H9 (cell line): ENCODE results near the gene DNAL1. TPM values are rescaled to one million over a fixed set of nuclear protein-coding genes. Genes with fewer than 3 reads are reported as not detected.
A peak's percentile ranks its signal among the peaks of the same experiment; 100 is the strongest.

Experiments used
- DNase-seq: peaks from one replicate; pipeline ENCODE4 v3.0.0-alpha.2; 2017
- H2AFZ ChIP-seq: one replicate; pipeline ENCODE4 v1.6.1; 2013; ENCODE audit warnings: mild to moderate bottlenecking, low read length, control low read depth, moderate library complexity
- H2AK5ac ChIP-seq: 2 replicates; pipeline ENCODE4 v1.6.1; 2013; ENCODE audit warnings: low read length, control low read depth, mixed read lengths; ENCODE audit not compliant: insufficient read length
- H2BK120ac ChIP-seq: one replicate; pipeline ENCODE4 v1.6.1; 2013; ENCODE audit warnings: low read depth, mild to moderate bottlenecking, low read length, control low read depth, inconsistent platforms; ENCODE audit not compliant: poor library complexity, severe bottlenecking
- H2BK12ac ChIP-seq: 2 replicates; pipeline ENCODE4 v1.6.1; 2013; ENCODE audit warnings: low read length, control low read depth, mixed read lengths, low read depth; ENCODE audit not compliant: insufficient read length
- H2BK15ac ChIP-seq: 2 replicates; pipeline ENCODE4 v1.6.1; 2013; ENCODE audit warnings: low read depth, low read length, control low read depth
- H2BK20ac ChIP-seq: one replicate; pipeline ENCODE4 v1.6.1; 2013; ENCODE audit warnings: low read depth, mild to moderate bottlenecking, low read length, control low read depth, inconsistent platforms; ENCODE audit not compliant: poor library complexity, severe bottlenecking
- H2BK5ac ChIP-seq: 2 replicates; pipeline ENCODE4 v1.6.1; 2013; ENCODE audit warnings: low read length, control low read depth, mixed read lengths; ENCODE audit not compliant: insufficient read length
- H3K14ac ChIP-seq: 2 replicates; pipeline ENCODE4 v1.6.1; 2013; ENCODE audit warnings: low read length, control low read depth; ENCODE audit not compliant: insufficient read depth
- H3K18ac ChIP-seq: 2 replicates; pipeline ENCODE4 v1.6.1; 2013; ENCODE audit warnings: low read depth, mild to moderate bottlenecking, mixed read lengths, low read length, control low read depth; ENCODE audit not compliant: insufficient read length
- H3K23ac ChIP-seq: 2 replicates; pipeline ENCODE4 v1.6.1; 2013; ENCODE audit warnings: low read length, control low read depth, mixed read lengths, low read depth; ENCODE audit not compliant: insufficient read length
- H3K23me2 ChIP-seq: 2 replicates; pipeline ENCODE4 v1.6.1; 2013; ENCODE audit warnings: low read depth, mild to moderate bottlenecking, mixed read lengths, low read length, control low read depth; ENCODE audit not compliant: insufficient read length, poor library complexity, severe bottlenecking
- H3K27ac ChIP-seq: 2 replicates; pipeline ENCODE4 v1.5.1; 2013; ENCODE audit warnings: low read length, control low read depth, mixed read lengths, low read depth; ENCODE audit not compliant: insufficient read length
- H3K27me3 ChIP-seq: 2 replicates; pipeline ENCODE4 v1.6.1; 2013; ENCODE audit warnings: low read length, control low read depth, inconsistent platforms; ENCODE audit not compliant: insufficient read depth
- H3K4ac ChIP-seq: 2 replicates; pipeline ENCODE4 v1.6.1; 2013; ENCODE audit warnings: low read depth, mild to moderate bottlenecking, control low read depth, inconsistent platforms, low read length, moderate library complexity
- H3K4me1 ChIP-seq: 2 replicates; pipeline ENCODE4 v1.6.1; 2013; ENCODE audit warnings: low read length, control low read depth, inconsistent platforms; ENCODE audit not compliant: insufficient read depth
- H3K4me2 ChIP-seq: 2 replicates; pipeline ENCODE4 v1.6.1; 2013; ENCODE audit warnings: low read length, control low read depth, mixed read lengths; ENCODE audit not compliant: insufficient read length, insufficient read depth
- H3K56ac ChIP-seq: 2 replicates; pipeline ENCODE4 v1.6.1; 2013; ENCODE audit warnings: low read depth, mild to moderate bottlenecking, mixed read lengths, low read length, control low read depth; ENCODE audit not compliant: insufficient read length
- H3K79me1 ChIP-seq: 2 replicates; pipeline ENCODE4 v1.6.1; 2013; ENCODE audit warnings: low read depth, mild to moderate bottlenecking, moderate library complexity, low read length, control low read depth, inconsistent platforms; ENCODE audit not compliant: insufficient read depth, poor library complexity, severe bottlenecking
- H3K79me2 ChIP-seq: 2 replicates; pipeline ENCODE4 v1.6.1; 2013; ENCODE audit warnings: low read length, control low read depth, inconsistent platforms; ENCODE audit not compliant: insufficient read depth
- H3K9ac ChIP-seq: 2 replicates; pipeline ENCODE4 v1.6.1; 2013; ENCODE audit warnings: low read length, control low read depth, mixed read lengths; ENCODE audit not compliant: insufficient read length; ENCODE audit errors: extremely low read depth
- H3K9me3 ChIP-seq: one replicate; pipeline ENCODE4 v1.6.1; 2013; ENCODE audit warnings: low read depth, low read length, inconsistent platforms; ENCODE audit not compliant: control insufficient read depth
- H3T11ph ChIP-seq: one replicate; pipeline ENCODE4 v1.6.1; 2013; ENCODE audit warnings: mild to moderate bottlenecking, low read length, control low read depth, inconsistent platforms
- H4K20me1 ChIP-seq: one replicate; pipeline ENCODE4 v1.6.1; 2013; ENCODE audit not compliant: control insufficient read depth, insufficient read length, insufficient read depth
- H4K5ac ChIP-seq: 2 replicates; pipeline ENCODE4 v1.6.1; 2013; ENCODE audit warnings: low read depth, mild to moderate bottlenecking, mixed read lengths, low read length, control low read depth; ENCODE audit not compliant: insufficient read length
- H4K8ac ChIP-seq: replicated peaks from 2 replicates; pipeline ENCODE4 v1.6.1; 2013; ENCODE audit warnings: low read length, control low read depth, mixed read lengths, low read depth; ENCODE audit not compliant: insufficient read length
- H4K91ac ChIP-seq: 2 replicates; pipeline ENCODE4 v1.6.1; 2013; ENCODE audit warnings: low read depth, mild to moderate bottlenecking, moderate library complexity, mixed read lengths, low read length, control low read depth; ENCODE audit not compliant: insufficient read length
- H3K27ac Mint-ChIP-seq, 3 experiments: 2 replicates in 2 of 3; 3 replicates in 1 of 3; pipeline ENCODE4 v1.8.0; 2020 to 2021; ENCODE audit warnings: mixed read lengths in 3 of 3, mild to moderate bottlenecking in 1 of 3, moderate library complexity in 1 of 3
- H3K27me3 Mint-ChIP-seq: 2 replicates; pipeline ENCODE4 v1.8.0; 2021; ENCODE audit warnings: low read depth, mild to moderate bottlenecking, moderate library complexity, mixed read lengths
- H3K36me3 Mint-ChIP-seq, 3 experiments: 2 replicates in 2 of 3; 3 replicates in 1 of 3; pipeline ENCODE4 v1.8.0; 2020 to 2021; ENCODE audit warnings: low read depth in 3 of 3, mixed read lengths in 3 of 3; ENCODE audit not compliant: insufficient read depth in 1 of 3
- H3K4me1 Mint-ChIP-seq, 2 experiments: 2 replicates each; pipeline ENCODE4 v1.8.0; 2020; ENCODE audit warnings: mixed read lengths in 2 of 2
- H3K4me3 Mint-ChIP-seq, 2 experiments: 2 replicates in 1 of 2; 3 replicates in 1 of 2; pipeline ENCODE4 v1.8.0; 2020 to 2021; ENCODE audit warnings: mild to moderate bottlenecking in 2 of 2, mixed read lengths in 2 of 2, moderate library complexity in 1 of 2
- H3K9me3 Mint-ChIP-seq, 2 experiments: 2 replicates in 1 of 2; 3 replicates in 1 of 2; pipeline ENCODE4 v1.8.0; 2020; ENCODE audit warnings: mild to moderate bottlenecking in 2 of 2, mixed read lengths in 2 of 2, moderate library complexity in 1 of 2
- CTCF ChIP-seq: fragments of 200-600 bp; sonication (generic); conservative IDR thresholded peaks from 3 replicates; pipeline ENCODE4 v1.8.0; 2021; ENCODE audit warnings: antibody characterized with exemption, mild to moderate bottlenecking
- WGBS: extraction: QIAGEN DNeasy Blood & Tissue Kit; methylation state at CpG from one replicate; pipeline ENCODE4 v1.1.7; 2013; ENCODE audit warnings: missing lambda C conversion rate, low lambda C conversion rate, mixed read lengths; ENCODE audit not compliant: insufficient read length; ENCODE audit errors: extremely low coverage; 5-methylcytosine and 5-hydroxymethylcytosine counted together
- total RNA-seq: library from RNA; stranded (reverse); gene quantifications from 2 replicates; pipeline ENCODE4 v1.2.1, GENCODE V29; 2021

Gene DNAL1
- total RNA-seq, 1 experiment from 2014 or later, result 17.7 TPM

GRCh38 chr14:73736842-73737241, 92.1 kb downstream of the DNAL1 start:
- Histone ChIP-seq H4K91ac (no peak overlapping the region), H3K9me3 (no peaks in the 10 kb centered on the region), H2BK5ac (no peak overlapping the region), H3K23ac (no peak overlapping the region), H4K8ac (no peak overlapping the region), H2BK20ac (no peak overlapping the region), H4K20me1 (no peaks in the 10 kb centered on the region), H2BK15ac (no peak overlapping the region), H3K14ac (no peak overlapping the region), H3K18ac (no peak overlapping the region), H3K4me2 (no peak overlapping the region), H3T11ph (no peak overlapping the region), H3K27me3 (no peaks in the 10 kb centered on the region), H2BK120ac (no peak overlapping the region), H3K23me2 (no peaks in the 10 kb centered on the region), H2AK5ac (no peak overlapping the region), H4K5ac (no peak overlapping the region), H3K56ac (no peak overlapping the region), H3K27ac (no peak overlapping the region), H3K79me1 (no peaks in the 10 kb centered on the region), H2AFZ (no peak overlapping the region), H3K9ac (no peak overlapping the region), H2BK12ac (no peak overlapping the region), H3K79me2 (no peaks in the 10 kb centered on the region), H3K4me1 (no peaks in the 10 kb centered on the region; the same call in 1 of the 2 replicates), H3K4ac (no peak overlapping the region)
- no peak for TF ChIP-seq CTCF
- no CpG with 5 or more reads among the region's 13 CpGs for WGBS
- no peak overlapping the region for H3K27ac Mint-ChIP-seq
- no peaks in the 10 kb centered on the region for H3K27me3 Mint-ChIP-seq
- H3K9me3 Mint-ChIP-seq, result no peaks in the 10 kb centered on the region
- peak; percentile 23 for DNase-seq
- H3K4me3 Mint-ChIP-seq, result no peak overlapping the region
- H3K4me1 Mint-ChIP-seq, result peaks cover 15 to 21% of the 10 kb centered on the region in 2 experiments
- peaks cover 2 to 13% (median 8%) of the 10 kb centered on the region in 3 experiments; a peak in 4 of 7 replicates for H3K36me3 Mint-ChIP-seq
